ENCODE data around the gene PDPN. TPM values are rescaled to one million over a fixed set of nuclear protein-coding genes. Genes with fewer than 3 reads are reported as not detected.
A peak's percentile ranks its signal among the peaks of the same experiment; 100 is the strongest.

Gene PDPN
- polyA plus RNA-seq, 10 donors = 28.1 to 50.2 (median 35.8) TPM

- no peak for DNase-seq
Measured at GRCh38 chr1:13616234-13616633, 32.6 kb downstream of the PDPN start.

- no peak for DNase-seq
Measured at GRCh38 chr1:13617108-13617507, 33.5 kb downstream of the PDPN start.

- no peak for DNase-seq
Measured at GRCh38 chr1:13617773-13618172, 34.1 kb downstream of the PDPN start.

GRCh38 chr1:13618483-13618882, 34.9 kb downstream of the PDPN start:
- no peak for DNase-seq

GRCh38 chr1:13619909-13620308, 36.3 kb downstream of the PDPN start:
- DNase-seq = peak in 1 of 3 donors; percentile 17

- DNase-seq = no peak
Measured at GRCh38 chr1:13620825-13621224, 37.2 kb downstream of the PDPN start.

GRCh38 chr1:13622446-13622845, 38.8 kb downstream of the PDPN start:
- DNase-seq = no peak

- no peak for DNase-seq
Measured at GRCh38 chr1:13623021-13623637, 39.5 kb downstream of the PDPN start.

- no peak for DNase-seq
Measured at GRCh38 chr1:13624526-13624925, 40.9 kb downstream of the PDPN start.

GRCh38 chr1:13627127-13627526, 43.5 kb downstream of the PDPN start:
- no peak for DNase-seq

- no peak for DNase-seq
Measured at GRCh38 chr1:13628218-13628617, 44.6 kb downstream of the PDPN start.

- DNase-seq = no peak
Measured at GRCh38 chr1:13628711-13629110, 45.1 kb downstream of the PDPN start.

GRCh38 chr1:13642306-13643004, 58.8 kb downstream of the PDPN start:
- DNase-seq = no peak

- no peak for DNase-seq
Measured at GRCh38 chr1:13643017-13643416, 59.4 kb downstream of the PDPN start.

- no peak for DNase-seq
Measured at GRCh38 chr1:13646521-13646920, 62.9 kb downstream of the PDPN start.

- DNase-seq = no peak
Measured at GRCh38 chr1:13651279-13651678, 67.6 kb downstream of the PDPN start.

GRCh38 chr1:13652238-13652637, 68.6 kb downstream of the PDPN start:
- no peak for DNase-seq

- no peak for DNase-seq
Measured at GRCh38 chr1:13661539-13661938, 77.9 kb downstream of the PDPN start.

- peak in 2 of 3 donors; percentile 19 to 41 for DNase-seq
Measured at GRCh38 chr1:13662493-13662892, 78.9 kb downstream of the PDPN start.

- DNase-seq = no peak
Measured at GRCh38 chr1:13663969-13664368, 80.3 kb downstream of the PDPN start.

- no peak for DNase-seq
Measured at GRCh38 chr1:13664451-13664850, 80.8 kb downstream of the PDPN start.

GRCh38 chr1:13666317-13666716, 82.7 kb downstream of the PDPN start:
- no peak for DNase-seq

Measured in muscle of back (tissue), 11 donors.